ENCODE results near the gene PCDHGA12. TPM values are rescaled to one million over a fixed set of nuclear protein-coding genes. Genes with fewer than 3 reads are reported as not detected.
"Not testable (repeated sequence)": the region's sequence is repeated elsewhere in the genome, so short reads cannot be mapped to it uniquely, and the experiment has no call there.

Gene PCDHGA12
- total RNA-seq, 1 donor from 2014 or later = 1.8 TPM

- no peak for TF ChIP-seq CTCF (conservative IDR thresholded peaks at IDR 0.05; ENCODE audit: low read depth, low read length)
- DNase-seq (ENCODE audit: low read depth) = no peak
- no peak overlapping the region for H3K4me3 ChIP-seq (ENCODE audit: low read depth, low read length)
Observed at GRCh38 chr5:141399555-141400258, 30.6 kb upstream of the PCDHGA12 start.

- no peak for DNase-seq (ENCODE audit: low read depth)
- peak; percentile 45 for TF ChIP-seq CTCF (conservative IDR thresholded peaks at IDR 0.05; ENCODE audit: low read depth, low read length)
- H3K4me3 ChIP-seq (ENCODE audit: low read depth, low read length) = peak within 1 kb of the TSS; percentile 32
Observed at GRCh38 chr5:141402553-141403243, 27.6 kb upstream of the PCDHGA12 start, which contains the start of gene PCDHGA9. TSS of gene PCDHGA9 (plus strand) at chr5:141402778. CDS start at chr5:141402953, 175 bp downstream.

- no peak for DNase-seq (ENCODE audit: low read depth)
- H3K4me3 ChIP-seq (ENCODE audit: low read depth, low read length) = no peak overlapping the region
- no peak for TF ChIP-seq CTCF (conservative IDR thresholded peaks at IDR 0.05; ENCODE audit: low read depth, low read length)
Observed at GRCh38 chr5:141403387-141403786, 26.9 kb upstream of the PCDHGA12 start.

GRCh38 chr5:141407790-141408505, 22.4 kb upstream of the PCDHGA12 start, which contains the start of gene PCDHGB6:
TSS of gene PCDHGB6 (plus strand) at chr5:141408021. CDS start at chr5:141408203, 182 bp downstream.
- DNase-seq (ENCODE audit: low read depth) = not testable (repeated sequence)
- TF ChIP-seq CTCF (conservative IDR thresholded peaks at IDR 0.05; ENCODE audit: low read depth, low read length) = peak; percentile 56
- H3K4me3 ChIP-seq (ENCODE audit: low read depth, low read length) = peak within 1 kb of the TSS; percentile 30

GRCh38 chr5:141409598-141410306, 20.6 kb upstream of the PCDHGA12 start:
- H3K4me3 ChIP-seq (ENCODE audit: low read depth, low read length) = no peak overlapping the region
- TF ChIP-seq CTCF (conservative IDR thresholded peaks at IDR 0.05; ENCODE audit: low read depth, low read length) = no peak
- no peak for DNase-seq (ENCODE audit: low read depth)

GRCh38 chr5:141411575-141411974, 18.7 kb upstream of the PCDHGA12 start:
- TF ChIP-seq CTCF (conservative IDR thresholded peaks at IDR 0.05; ENCODE audit: low read depth, low read length) = no peak
- no peak for DNase-seq (ENCODE audit: low read depth)
- no peak overlapping the region for H3K4me3 ChIP-seq (ENCODE audit: low read depth, low read length)

Measured in epithelial cell of proximal tubule (primary cell).